Myocyte (in vitro differentiated cells): ENCODE measurements around the gene SLC35D3. TPM values are rescaled to one million over a fixed set of nuclear protein-coding genes. Genes with fewer than 3 reads are reported as not detected.
"Not testable (repeated sequence)": the region's sequence is repeated elsewhere in the genome, so short reads cannot be mapped to it uniquely, and the experiment has no call there.

Experiments used
- DNase-seq: peaks from one replicate; pipeline ENCODE4 v3.0.0-alpha.2; 2012; ENCODE audit warnings: low read depth
- total RNA-seq: library from RNA; depleted of rRNA; stranded (reverse); fragments of >200 nt; gene quantifications from 2 replicates; pipeline ENCODE4 v1.2.3, GENCODE V29; 2014

The SLC35D3 gene
- total RNA-seq, 1 donor from 2014 or later, result not detected

- peak; percentile 9 for DNase-seq
These were observed 41.2 kb downstream of the SLC35D3 start for GRCh38 chr6:136963259-136963658.

GRCh38 chr6:136964398-136964797 is 42.3 kb downstream of the SLC35D3 start:
- no peak for DNase-seq

- DNase-seq, result peak; percentile 75
These were observed 46.0 kb downstream of the SLC35D3 start for GRCh38 chr6:136967876-136968752.

GRCh38 chr6:136968837-136969236 is 46.7 kb downstream of the SLC35D3 start:
- no peak for DNase-seq

GRCh38 chr6:136969433-136969832 is 47.3 kb downstream of the SLC35D3 start:
- DNase-seq, result no peak

- DNase-seq, result no peak
These were observed 47.8 kb downstream of the SLC35D3 start for GRCh38 chr6:136969930-136970329.

- no peak for DNase-seq
These were observed 49.5 kb downstream of the SLC35D3 start for GRCh38 chr6:136971609-136972008.

- DNase-seq, result not testable (repeated sequence)
These were observed 51.7 kb downstream of the SLC35D3 start for GRCh38 chr6:136973781-136974180.

Other genes starting within 250 kb of the SLC35D3 start
- 14.2 and 15.7 TPM in 2 replicates for gene MAP3K5, start 129.8 kb upstream of the SLC35D3 start, total RNA-seq
- gene PEX7, start 99.7 kb upstream of the SLC35D3 start, total RNA-seq, result 13.7 and 22.3 TPM in 2 replicates
- gene IL20RA, start 122.7 kb downstream of the SLC35D3 start, total RNA-seq, result 6.4 and 6.7 TPM in 2 replicates